ENCODE data around the gene TMEM192.
"Not testable (repeated sequence)": the region's sequence is repeated elsewhere in the genome, so short reads cannot be mapped to it uniquely, and the experiment has no call there.

Gene TMEM192

GRCh38 chr4:165094873-165095272 is 17.8 kb downstream of the TMEM192 start:
- no peaks in the 10 kb centered on the region for H3K9me3 ChIP-seq (ENCODE audit: insufficient read depth, low read depth, low read length)
- peaks cover 10% of the 10 kb centered on the region for H3K36me3 ChIP-seq (ENCODE audit: insufficient read depth, low read length)
- no peak overlapping the region for H3K27ac ChIP-seq (ENCODE audit: low read depth, low read length)
- H3K9ac ChIP-seq (ENCODE audit: low read depth, low read length), result no peak overlapping the region
- 92% methylated on average over 2 of the region's 3 CpGs for WGBS
- no peak overlapping the region for H3K4me3 ChIP-seq (ENCODE audit: low read length)
- no peaks in the 10 kb centered on the region for H3K27me3 ChIP-seq (ENCODE audit: insufficient read depth, low read length)
- no peaks in the 10 kb centered on the region for H3K4me1 ChIP-seq (ENCODE audit: insufficient read depth, low read length)

- H3K4me1 ChIP-seq (ENCODE audit: insufficient read depth, low read length); H3K9me3 ChIP-seq (ENCODE audit: insufficient read depth, low read depth, low read length); H3K27me3 ChIP-seq (ENCODE audit: insufficient read depth, low read length); H3K9ac ChIP-seq (ENCODE audit: low read depth, low read length); H3K27ac ChIP-seq (ENCODE audit: low read depth, low read length); H3K4me3 ChIP-seq (ENCODE audit: low read length): not testable (repeated sequence)
- 94% methylated on average over 8 of the region's 8 CpGs for WGBS
- H3K36me3 ChIP-seq (ENCODE audit: insufficient read depth, low read length), result peaks cover 17% of the 10 kb centered on the region
These were observed 20.5 kb downstream of the TMEM192 start for GRCh38 chr4:165092187-165092586.

- no peaks in the 10 kb centered on the region for H3K4me1 ChIP-seq (ENCODE audit: insufficient read depth, low read length)
- 95% methylated on average over 3 of the region's 3 CpGs for WGBS
- peaks cover 42% of the 10 kb centered on the region for H3K36me3 ChIP-seq (ENCODE audit: insufficient read depth, low read length)
- H3K4me3 ChIP-seq (ENCODE audit: low read length), result no peak overlapping the region
- no peak overlapping the region for H3K27ac ChIP-seq (ENCODE audit: low read depth, low read length)
- H3K27me3 ChIP-seq (ENCODE audit: insufficient read depth, low read length), result no peaks in the 10 kb centered on the region
- no peaks in the 10 kb centered on the region for H3K9me3 ChIP-seq (ENCODE audit: insufficient read depth, low read depth, low read length)
- H3K9ac ChIP-seq (ENCODE audit: low read depth, low read length), result no peak overlapping the region
These were observed 24.3 kb downstream of the TMEM192 start for GRCh38 chr4:165088366-165088765.

GRCh38 chr4:165085946-165086345 is 26.7 kb downstream of the TMEM192 start:
- H3K4me3 ChIP-seq (ENCODE audit: low read length), result no peak overlapping the region
- peaks cover 39% of the 10 kb centered on the region for H3K36me3 ChIP-seq (ENCODE audit: insufficient read depth, low read length)
- H3K9me3 ChIP-seq (ENCODE audit: insufficient read depth, low read depth, low read length), result no peaks in the 10 kb centered on the region
- no peak overlapping the region for H3K27ac ChIP-seq (ENCODE audit: low read depth, low read length)
- no peaks in the 10 kb centered on the region for H3K4me1 ChIP-seq (ENCODE audit: insufficient read depth, low read length)
- H3K9ac ChIP-seq (ENCODE audit: low read depth, low read length), result no peak overlapping the region
- H3K27me3 ChIP-seq (ENCODE audit: insufficient read depth, low read length), result no peaks in the 10 kb centered on the region
- WGBS, result 98% methylated on average over 2 of the region's 2 CpGs

GRCh38 chr4:165084787-165085186 is 27.9 kb downstream of the TMEM192 start:
- H3K4me3 ChIP-seq (ENCODE audit: low read length); H3K27me3 ChIP-seq (ENCODE audit: insufficient read depth, low read length); H3K9me3 ChIP-seq (ENCODE audit: insufficient read depth, low read depth, low read length); H3K4me1 ChIP-seq (ENCODE audit: insufficient read depth, low read length); H3K27ac ChIP-seq (ENCODE audit: low read depth, low read length); H3K9ac ChIP-seq (ENCODE audit: low read depth, low read length): not testable (repeated sequence)
- 91% methylated on average over 6 of the region's 7 CpGs for WGBS
- peaks cover 46% of the 10 kb centered on the region for H3K36me3 ChIP-seq (ENCODE audit: insufficient read depth, low read length)

GRCh38 chr4:165079476-165079875 is 33.2 kb downstream of the TMEM192 start:
- Histone ChIP-seq H3K36me3 (ENCODE audit: insufficient read depth, low read length) (peaks cover 31% of the 10 kb centered on the region), H3K4me1 (ENCODE audit: insufficient read depth, low read length) (no peaks in the 10 kb centered on the region), H3K9me3 (ENCODE audit: insufficient read depth, low read depth, low read length) (no peaks in the 10 kb centered on the region), H3K9ac (ENCODE audit: low read depth, low read length) (no peak overlapping the region), H3K27ac (ENCODE audit: low read depth, low read length) (no peak overlapping the region), H3K4me3 (ENCODE audit: low read length) (no peak overlapping the region), H3K27me3 (ENCODE audit: insufficient read depth, low read length) (no peaks in the 10 kb centered on the region)
- WGBS, result 95% methylated on average over 6 of the region's 6 CpGs

GRCh38 chr4:165077034-165077578 is 35.6 kb downstream of the TMEM192 start:
- Histone ChIP-seq H3K9ac (ENCODE audit: low read depth, low read length) (no peak overlapping the region), H3K27ac (ENCODE audit: low read depth, low read length) (no peak overlapping the region), H3K4me1 (ENCODE audit: insufficient read depth, low read length) (peaks cover 8% of the 10 kb centered on the region; the same call in 1 of the 2 replicates), H3K36me3 (ENCODE audit: insufficient read depth, low read length) (peaks cover 26% of the 10 kb centered on the region), H3K27me3 (ENCODE audit: insufficient read depth, low read length) (no peaks in the 10 kb centered on the region), H3K9me3 (ENCODE audit: insufficient read depth, low read depth, low read length) (no peaks in the 10 kb centered on the region), H3K4me3 (ENCODE audit: low read length) (no peak overlapping the region)
- 92% methylated on average over 5 of the region's 5 CpGs for WGBS

GRCh38 chr4:165073346-165073745 is 39.3 kb downstream of the TMEM192 start:
- H3K4me3 ChIP-seq (ENCODE audit: low read length); H3K4me1 ChIP-seq (ENCODE audit: insufficient read depth, low read length); H3K27me3 ChIP-seq (ENCODE audit: insufficient read depth, low read length); H3K27ac ChIP-seq (ENCODE audit: low read depth, low read length); H3K36me3 ChIP-seq (ENCODE audit: insufficient read depth, low read length); H3K9ac ChIP-seq (ENCODE audit: low read depth, low read length); H3K9me3 ChIP-seq (ENCODE audit: insufficient read depth, low read depth, low read length): not testable (repeated sequence)
- WGBS, result 69% methylated on average over 11 of the region's 11 CpGs

- no peak overlapping the region for H3K27ac ChIP-seq (ENCODE audit: low read depth, low read length)
- no peak overlapping the region for H3K4me3 ChIP-seq (ENCODE audit: low read length)
- H3K36me3 ChIP-seq (ENCODE audit: insufficient read depth, low read length), result no peaks in the 10 kb centered on the region
- H3K9me3 ChIP-seq (ENCODE audit: insufficient read depth, low read depth, low read length), result no peaks in the 10 kb centered on the region
- 100% methylated on average over 1 of the region's 1 CpG for WGBS
- peaks cover 8% of the 10 kb centered on the region; the same call in 1 of the 2 replicates for H3K4me1 ChIP-seq (ENCODE audit: insufficient read depth, low read length)
- H3K9ac ChIP-seq (ENCODE audit: low read depth, low read length), result no peak overlapping the region
- H3K27me3 ChIP-seq (ENCODE audit: insufficient read depth, low read length), result no peaks in the 10 kb centered on the region
These were observed 42.1 kb downstream of the TMEM192 start for GRCh38 chr4:165070560-165070959.

- 83% methylated on average over 1 of the region's 1 CpG for WGBS
- no peak overlapping the region for H3K9ac ChIP-seq (ENCODE audit: low read depth, low read length)
These were observed 51.7 kb downstream of the TMEM192 start for GRCh38 chr4:165060938-165061337.

GRCh38 chr4:165059386-165059785 is 53.3 kb downstream of the TMEM192 start:
- 96% methylated on average over 4 of the region's 4 CpGs for whole genome bisulfite sequencing
- Histone ChIP-seq H3K27ac (ENCODE audit: low read depth, low read length) (no peak overlapping the region), H3K36me3 (ENCODE audit: insufficient read depth, low read length) (no peaks in the 10 kb centered on the region), H3K9me3 (ENCODE audit: insufficient read depth, low read depth, low read length) (no peaks in the 10 kb centered on the region), H3K27me3 (ENCODE audit: insufficient read depth, low read length) (no peaks in the 10 kb centered on the region), H3K4me1 (ENCODE audit: insufficient read depth, low read length) (no peaks in the 10 kb centered on the region), H3K4me3 (ENCODE audit: low read length) (no peak overlapping the region), H3K9ac (ENCODE audit: low read depth, low read length) (no peak overlapping the region)

More at GRCh38 chr4:165060938-165061337, 51.7 kb downstream of the TMEM192 start:
- Histone ChIP-seq H3K36me3 (ENCODE audit: insufficient read depth, low read length) (no peaks in the 10 kb centered on the region), H3K4me1 (ENCODE audit: insufficient read depth, low read length) (no peaks in the 10 kb centered on the region), H3K27ac (ENCODE audit: low read depth, low read length) (no peak overlapping the region), H3K4me3 (ENCODE audit: low read length) (no peak overlapping the region), H3K27me3 (ENCODE audit: insufficient read depth, low read length) (no peaks in the 10 kb centered on the region), H3K9me3 (ENCODE audit: insufficient read depth, low read depth, low read length) (no peaks in the 10 kb centered on the region)

GRCh38 chr4:165058666-165059065 is 54.0 kb downstream of the TMEM192 start:
- Histone ChIP-seq H3K27ac (ENCODE audit: low read depth, low read length) (no peak overlapping the region), H3K36me3 (ENCODE audit: insufficient read depth, low read length) (no peaks in the 10 kb centered on the region)
- 89% methylated on average over 2 of the region's 2 CpGs for WGBS

More at GRCh38 chr4:165058666-165059065, 54.0 kb downstream of the TMEM192 start:
- Histone ChIP-seq H3K4me3 (ENCODE audit: low read length) (no peak overlapping the region), H3K9me3 (ENCODE audit: insufficient read depth, low read depth, low read length) (no peaks in the 10 kb centered on the region), H3K9ac (ENCODE audit: low read depth, low read length) (no peak overlapping the region), H3K4me1 (ENCODE audit: insufficient read depth, low read length) (no peaks in the 10 kb centered on the region), H3K27me3 (ENCODE audit: insufficient read depth, low read length) (no peaks in the 10 kb centered on the region)
